Measurements from ENCODE around the gene ARSA.
"Not testable (repeated sequence)": the region's sequence is repeated elsewhere in the genome, so short reads cannot be mapped to it uniquely, and the experiment has no call there.

The ARSA gene

DNA sequence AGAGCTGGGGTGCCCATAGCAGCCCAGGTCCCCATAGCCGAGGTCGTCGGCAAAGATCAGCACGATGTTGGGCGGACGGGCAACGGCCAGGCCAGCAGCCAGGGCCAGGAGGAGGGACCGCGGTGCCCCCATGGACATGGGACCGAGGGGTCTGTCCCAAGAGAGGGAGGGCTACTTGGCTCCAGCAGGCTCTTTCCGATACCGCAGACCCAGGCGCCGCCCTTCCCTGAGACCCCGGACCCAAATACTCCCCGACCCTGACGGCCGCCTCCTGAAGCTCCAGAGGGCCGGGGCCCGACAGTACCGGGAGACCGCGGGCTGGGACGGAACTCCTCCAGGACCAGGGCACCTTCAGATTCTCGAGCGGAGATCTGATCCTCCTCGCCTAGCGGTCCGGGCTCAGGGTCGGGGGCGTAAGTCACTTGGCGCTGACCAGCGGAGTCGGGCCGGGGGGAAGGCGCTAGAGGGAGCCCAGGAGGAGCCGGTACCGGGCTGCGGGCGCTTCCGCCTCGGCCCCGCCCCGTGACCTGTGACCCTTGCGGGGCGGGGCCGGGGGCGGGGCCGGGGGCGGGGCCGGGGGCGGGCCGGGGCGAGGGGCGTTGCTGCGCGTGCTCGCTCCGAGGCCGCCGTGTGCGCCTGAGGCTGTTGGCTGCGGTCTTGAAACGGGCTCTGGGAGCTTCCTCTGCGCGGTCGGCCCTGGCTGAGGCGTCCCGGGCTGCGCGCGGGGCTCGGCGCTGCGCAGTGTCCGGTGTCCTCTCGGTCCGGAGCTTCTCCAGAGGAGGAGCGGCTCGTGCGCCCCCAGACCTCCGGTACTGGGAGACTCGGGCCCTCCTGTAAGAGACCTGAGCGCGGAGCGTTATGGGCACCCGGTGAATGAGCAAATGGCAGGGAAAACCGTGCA is at the start of gene ARSA:
Gene ARSA (minus strand): TSS at position 511 of the 901 bp plus-strand sequence. CDS start 373 bp downstream, at position 138.
- peak; percentile 76 for DNase-seq

GRCh38 chr22:50676661-50677492 is 48.9 kb upstream of the ARSA start:
- DNase-seq: no peak

DNA sequence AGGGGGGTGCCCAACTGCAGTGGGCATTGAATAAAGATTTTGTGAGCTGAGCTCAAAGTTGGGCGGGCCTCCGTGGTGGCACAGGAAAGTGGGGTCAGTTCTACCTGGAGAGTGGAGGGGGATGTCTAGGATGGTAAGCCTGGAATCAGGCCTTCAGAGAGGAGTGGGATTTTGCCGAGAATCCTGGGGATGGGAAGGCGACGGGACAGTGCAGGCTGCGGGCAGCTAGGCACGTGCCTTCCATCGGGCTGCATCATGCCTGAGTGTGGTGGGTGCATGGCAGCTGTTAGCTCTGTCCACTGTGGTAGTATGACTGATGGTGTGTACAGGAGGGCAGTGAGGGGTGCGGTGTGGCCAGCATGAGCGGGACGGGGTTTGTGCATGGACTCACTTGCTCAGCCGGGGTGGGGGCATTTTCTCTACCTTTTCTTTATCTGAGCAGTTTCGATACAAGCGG is 48.3 kb upstream of the ARSA start:
- DNase-seq: no peak

GRCh38 chr22:50675553-50676179 is 47.7 kb upstream of the ARSA start:
- DNase-seq: no peak

- DNase-seq: no peak
Observed at GRCh38 chr22:50674606-50675552, 46.9 kb upstream of the ARSA start.

DNA sequence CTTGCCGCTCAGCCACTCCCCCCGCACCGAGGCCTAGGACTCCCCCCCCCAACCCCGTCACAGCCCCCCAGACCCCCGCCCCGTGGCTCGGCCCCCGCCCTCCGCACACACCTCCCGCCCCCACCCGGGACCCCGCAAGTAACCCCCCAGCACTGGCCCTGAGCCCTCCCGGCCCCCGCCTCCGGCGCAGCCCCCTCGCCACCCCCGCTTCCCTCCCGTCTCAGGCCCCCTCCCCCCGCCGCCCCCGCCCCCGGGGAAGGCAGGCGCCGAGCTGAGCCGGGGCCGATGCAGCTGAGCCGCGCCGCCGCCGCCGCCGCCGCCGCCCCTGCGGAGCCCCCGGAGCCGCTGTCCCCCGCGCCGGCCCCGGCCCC is 46.2 kb upstream of the ARSA start:
- DNase-seq: no peak

GRCh38 chr22:50673231-50674129 is 45.5 kb upstream of the ARSA start:
- no peak for DNase-seq

- no peak for DNase-seq
Observed at GRCh38 chr22:50672471-50673230, 44.7 kb upstream of the ARSA start, which contains the start of gene SHANK3. Gene SHANK3 (plus strand): TSS chr22:50672823.

GRCh38 chr22:50672041-50672440 is 44.1 kb upstream of the ARSA start:
- DNase-seq: no peak

DNA sequence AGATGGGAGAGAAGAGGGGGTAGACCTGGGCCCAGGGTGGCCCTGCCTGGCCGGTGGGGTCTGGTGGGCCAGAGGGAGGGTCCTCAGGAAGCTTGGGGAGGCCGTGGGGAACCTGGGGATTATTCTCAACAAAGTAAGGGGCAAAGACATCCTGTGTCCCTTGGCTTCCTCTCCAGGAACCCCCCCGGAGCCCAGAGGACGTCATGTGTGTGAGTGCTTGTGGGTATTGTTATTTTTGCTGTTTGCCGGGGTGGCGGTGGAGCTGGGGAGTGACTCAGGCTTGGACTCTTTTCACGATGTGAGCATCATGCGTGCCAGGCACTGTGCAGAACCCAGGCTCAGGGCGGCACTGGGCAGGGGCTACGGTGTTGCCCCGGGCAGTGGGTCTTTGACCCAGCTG is 43.7 kb upstream of the ARSA start:
- DNase-seq: no peak

- DNase-seq: no peak
Observed at GRCh38 chr22:50670914-50671538, 43.1 kb upstream of the ARSA start.

- DNase-seq: no peak
Observed at GRCh38 chr22:50670513-50670912, 42.6 kb upstream of the ARSA start.

- no peak for DNase-seq
Observed at GRCh38 chr22:50665738-50666137, 37.8 kb upstream of the ARSA start.

- no peak for DNase-seq
Observed at GRCh38 chr22:50665212-50665611, 37.3 kb upstream of the ARSA start.

DNA sequence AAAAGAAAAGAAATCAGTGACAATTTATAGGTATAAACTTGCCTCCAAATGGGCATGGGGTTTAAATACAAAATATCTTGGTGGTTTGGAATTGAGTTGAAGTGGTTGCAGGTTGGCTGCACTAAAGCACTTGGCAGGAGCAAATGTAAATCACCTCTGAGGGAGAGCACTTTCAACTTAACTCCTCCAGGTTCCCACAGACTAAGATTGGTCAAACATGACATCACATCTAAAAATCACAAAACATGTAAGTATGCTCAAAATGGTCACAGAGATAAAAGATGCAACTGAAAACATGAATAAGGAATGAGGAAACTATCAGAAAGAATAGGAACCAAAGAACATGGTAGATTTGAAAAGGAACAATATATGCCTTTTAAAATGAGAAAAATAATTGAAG is 32.4 kb upstream of the ARSA start:
- no peak for DNase-seq

GRCh38 chr22:50659711-50660110 is 31.8 kb upstream of the ARSA start:
- DNase-seq: not testable (repeated sequence)

DNA sequence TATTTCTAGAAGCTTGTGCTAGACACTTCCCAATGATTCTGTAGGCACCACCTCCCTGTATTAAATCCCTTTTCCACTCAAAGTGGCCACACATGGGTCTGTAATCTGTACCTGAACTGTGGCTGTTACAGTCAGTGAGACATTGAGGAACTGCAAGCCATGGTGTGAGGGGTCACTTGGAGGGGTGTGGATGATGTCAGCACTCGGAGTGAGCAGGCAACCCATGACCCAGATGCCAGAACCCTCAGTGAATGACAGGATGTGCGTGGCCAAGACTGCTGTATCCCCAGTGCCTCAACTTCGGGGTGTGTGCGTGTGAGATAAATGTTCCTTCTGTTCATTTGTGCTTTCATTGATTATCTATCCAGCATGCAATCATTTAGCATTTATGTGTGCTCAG is 30.0 kb upstream of the ARSA start:
- no peak for DNase-seq

- no peak for DNase-seq
Observed at GRCh38 chr22:50656122-50657070, 28.4 kb upstream of the ARSA start.
